Lung (tissue), 12 donors: ENCODE measurements around the gene VEZT. TPM values are rescaled to one million over a fixed set of nuclear protein-coding genes. Genes with fewer than 3 reads are reported as not detected.

Experiments used
- ATAC-seq: fragments of 200-7000 bp; cut with Tn5 transposase; one replicate; pipeline ENCODE4 v1.9.1; 2020; ENCODE audit warnings: moderate number of reproducible peaks; ENCODE audit not compliant: insufficient read depth, low FRiP score
- DNase-seq, 3 donors: peaks; one replicate each; pipeline ENCODE4 v3.0.0-alpha.2; 2013 to 2017
- H3K27ac ChIP-seq, 2 donors: one replicate each; pipeline ENCODE4 v1.5.1; 2013; ENCODE audit warnings: mild to moderate bottlenecking in 2 of 2, moderate library complexity in 2 of 2, control low read depth in 1 of 2, inconsistent platforms in 1 of 2, low read depth in 1 of 2, low read length in 1 of 2
- H3K27me3 ChIP-seq, 3 donors: one replicate each; pipeline ENCODE4 v1.5.1; 2013; ENCODE audit warnings: low read length in 2 of 3; ENCODE audit not compliant: control insufficient read depth in 3 of 3, insufficient read depth in 3 of 3
- H3K36me3 ChIP-seq, 4 donors: one replicate each; pipeline ENCODE4 v1.5.1; 2013; ENCODE audit warnings: low read length in 4 of 4, mild to moderate bottlenecking in 1 of 4, moderate library complexity in 1 of 4; ENCODE audit not compliant: control insufficient read depth in 4 of 4, insufficient read depth in 4 of 4
- H3K4me1 ChIP-seq, 5 donors: one replicate each; pipeline ENCODE4 v1.5.1; 2013; ENCODE audit warnings: low read length in 5 of 5, mild to moderate bottlenecking in 2 of 5, moderate library complexity in 1 of 5; ENCODE audit not compliant: control insufficient read depth in 5 of 5, insufficient read depth in 5 of 5
- H3K4me3 ChIP-seq: one replicate; pipeline ENCODE4 v1.5.1; 2013; ENCODE audit warnings: mild to moderate bottlenecking, control low read depth, moderate library complexity
- H3K9ac ChIP-seq, 2 donors: one replicate each; pipeline ENCODE4 v1.5.1; 2013; ENCODE audit warnings: low read length in 2 of 2, control low read depth in 1 of 2; ENCODE audit not compliant: insufficient read depth in 1 of 2
- H3K9me3 ChIP-seq, 4 donors: one replicate each; pipeline ENCODE4 v1.5.1; 2013; ENCODE audit warnings: low read length in 3 of 4, mild to moderate bottlenecking in 1 of 4, moderate library complexity in 1 of 4; ENCODE audit not compliant: control insufficient read depth in 4 of 4, insufficient read depth in 3 of 4
- WGBS, 2 donors: extraction: QIAGEN DNeasy Blood & Tissue Kit; methylation state at CpG; one replicate each; pipeline ENCODE4 v1.1.7; 2013; 5-methylcytosine and 5-hydroxymethylcytosine counted together
- polyA plus RNA-seq, 2 donors: library from polyadenylated mRNA; stranded (reverse); fragments of 200-250 nt; gene quantifications; one replicate each; pipeline ENCODE4 v1.2.1, GENCODE V29; 2013
- total RNA-seq, 2 donors: library from RNA; depleted of rRNA in 1 of 2; stranded (reverse); fragments of >200 nt in 1 of 2; gene quantifications; one replicate each; pipeline ENCODE4 v1.2.1, GENCODE V29; 2014 to 2021
- TF ChIP-seq, protein P1 (sequence below): IDR thresholded peaks from 2 replicates; pipeline ENCODE4 v1.5.1; 2012; ENCODE audit warnings: mild to moderate bottlenecking; ENCODE audit errors: control extremely low read depth, extremely low read depth
- donor health status: control.
- donor health status: control.
- donor health status: Bipolar disorder and iron deficiency.
- donor health status: healthy.
- donor health status: DM: yes; HTN: yes; CAD: no.

Gene VEZT
- total and polyA plus RNA-seq, 4 donors = 28.6 to 144 (median 47.3) TPM

DNA sequence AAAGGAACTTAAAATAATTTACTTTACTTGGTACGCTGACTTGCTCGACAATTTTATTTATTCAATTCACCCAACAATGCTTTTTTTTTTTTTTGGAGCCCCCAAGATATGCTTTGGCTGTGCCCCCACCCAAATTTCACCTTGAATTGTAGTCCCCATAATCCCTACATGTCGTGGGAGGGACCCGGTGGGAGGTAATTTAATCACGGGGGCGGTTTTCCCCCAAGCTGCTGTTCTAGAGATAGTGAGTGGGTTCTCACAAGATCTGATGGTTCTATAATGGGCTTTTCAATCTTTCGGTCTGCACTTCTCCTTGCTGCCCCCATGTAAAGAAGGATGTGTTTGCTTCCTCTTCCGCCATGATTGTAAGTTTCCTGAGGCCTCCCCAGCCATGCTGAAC is 10.7 kb upstream of the VEZT start:
- Histone ChIP-seq H3K4me1 (peaks cover 10 to 26% (median 21%) of the 10 kb centered on the region in 5 donors), H3K9ac (no peak overlapping the region), H3K9me3 (no peaks in the 10 kb centered on the region), H3K27me3 (no peaks in the 10 kb centered on the region), H3K36me3 (peaks cover 0 to 3% (median 1%) of the 10 kb centered on the region in 4 donors), H3K4me3 (no peak overlapping the region), H3K27ac (no peak overlapping the region)
- DNase-seq = no peak
- no peak for ATAC-seq
- WGBS, 2 donors = 94 to 97% methylated on average over 8 of the region's 8 CpGs
- TF ChIP-seq, protein P1, sequence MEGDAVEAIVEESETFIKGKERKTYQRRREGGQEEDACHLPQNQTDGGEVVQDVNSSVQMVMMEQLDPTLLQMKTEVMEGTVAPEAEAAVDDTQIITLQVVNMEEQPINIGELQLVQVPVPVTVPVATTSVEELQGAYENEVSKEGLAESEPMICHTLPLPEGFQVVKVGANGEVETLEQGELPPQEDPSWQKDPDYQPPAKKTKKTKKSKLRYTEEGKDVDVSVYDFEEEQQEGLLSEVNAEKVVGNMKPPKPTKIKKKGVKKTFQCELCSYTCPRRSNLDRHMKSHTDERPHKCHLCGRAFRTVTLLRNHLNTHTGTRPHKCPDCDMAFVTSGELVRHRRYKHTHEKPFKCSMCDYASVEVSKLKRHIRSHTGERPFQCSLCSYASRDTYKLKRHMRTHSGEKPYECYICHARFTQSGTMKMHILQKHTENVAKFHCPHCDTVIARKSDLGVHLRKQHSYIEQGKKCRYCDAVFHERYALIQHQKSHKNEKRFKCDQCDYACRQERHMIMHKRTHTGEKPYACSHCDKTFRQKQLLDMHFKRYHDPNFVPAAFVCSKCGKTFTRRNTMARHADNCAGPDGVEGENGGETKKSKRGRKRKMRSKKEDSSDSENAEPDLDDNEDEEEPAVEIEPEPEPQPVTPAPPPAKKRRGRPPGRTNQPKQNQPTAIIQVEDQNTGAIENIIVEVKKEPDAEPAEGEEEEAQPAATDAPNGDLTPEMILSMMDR = no peak

DNA sequence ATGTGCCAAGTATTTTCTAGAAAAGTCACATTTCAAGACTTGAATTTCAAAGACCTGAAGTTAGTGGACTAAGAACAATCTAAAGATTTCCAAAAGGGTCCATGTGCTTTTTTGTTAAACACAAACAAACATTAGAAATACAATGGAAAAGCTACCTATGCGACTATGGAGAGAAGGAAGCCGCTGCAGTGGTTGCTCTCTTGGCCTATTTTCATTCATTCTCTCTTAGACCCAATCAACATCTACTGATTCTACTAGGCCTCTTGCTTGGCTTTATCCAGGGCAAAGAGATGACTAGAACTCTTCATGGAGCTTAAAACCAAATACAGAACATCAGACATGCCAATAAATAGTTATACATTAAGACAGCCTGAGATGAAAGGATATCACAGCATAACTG is 10.2 kb upstream of the VEZT start:
- H3K27ac ChIP-seq = no peak overlapping the region
- no peak for DNase-seq
- 90 to 96% methylated on average over 2 of the region's 2 CpGs for WGBS, 2 donors

DNA sequence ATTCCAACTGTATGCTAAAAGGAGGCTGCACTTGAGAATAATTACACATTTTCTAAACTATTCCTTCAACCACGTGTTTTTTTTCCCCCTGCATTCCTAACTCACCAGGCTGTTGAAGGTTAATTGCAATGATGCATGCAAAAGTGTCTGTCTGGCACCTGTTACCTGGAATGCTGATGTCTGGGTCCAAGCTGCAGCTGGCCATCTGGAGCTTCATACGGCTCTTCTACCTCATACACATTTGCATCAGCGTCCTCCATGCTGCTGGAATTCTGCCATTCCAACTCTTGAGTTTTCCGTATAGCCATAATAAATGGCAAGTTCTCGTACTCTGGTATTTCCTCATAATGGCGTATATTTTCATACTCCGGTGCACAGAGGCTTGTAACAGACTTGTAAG is 8.9 kb upstream of the VEZT start:
- TF ChIP-seq, protein P1 = no peak
- Histone ChIP-seq H3K9me3 (no peaks in the 10 kb centered on the region), H3K36me3 (peaks cover 0 to 3% (median 1%) of the 10 kb centered on the region in 4 donors), H3K27me3 (no peaks in the 10 kb centered on the region), H3K27ac (no peak overlapping the region), H3K9ac (no peak overlapping the region), H3K4me1 (peaks cover 4 to 17% (median 14%) of the 10 kb centered on the region in 5 donors), H3K4me3 (no peak overlapping the region)
- WGBS, 2 donors = 88 to 93% methylated on average over 7 of the region's 7 CpGs
- DNase-seq = no peak
- ATAC-seq = no peak

More for the DNA sequence above, 10.2 kb upstream of the VEZT start:
- H3K4me1 ChIP-seq = peaks cover 10 to 26% (median 21%) of the 10 kb centered on the region in 5 donors
- H3K36me3 ChIP-seq = peaks cover 0 to 3% (median 1%) of the 10 kb centered on the region in 4 donors
- no peak overlapping the region for H3K9ac ChIP-seq
- TF ChIP-seq, protein P1 = no peak
- H3K27me3 ChIP-seq = no peaks in the 10 kb centered on the region
- no peak overlapping the region for H3K4me3 ChIP-seq
- ATAC-seq = no peak
- no peaks in the 10 kb centered on the region for H3K9me3 ChIP-seq

DNA sequence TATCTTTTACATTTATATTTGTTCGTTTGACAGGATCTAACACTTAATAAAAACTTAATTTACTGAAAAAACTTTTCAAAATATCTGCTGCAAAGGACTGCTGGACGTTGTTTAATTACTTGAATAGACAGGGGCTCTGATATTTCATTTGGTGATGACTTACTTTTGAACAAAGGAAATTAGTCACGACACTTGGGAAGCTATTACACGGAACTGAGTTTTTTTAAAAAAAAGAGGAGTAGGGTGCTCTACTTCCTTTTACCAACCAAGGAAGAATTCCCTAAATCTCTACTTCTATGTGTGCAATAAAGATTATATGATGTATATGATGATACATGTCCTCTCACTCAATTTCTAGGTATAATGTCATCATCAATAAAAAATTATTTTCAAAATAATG is 5.0 kb upstream of the VEZT start:
- H3K36me3 ChIP-seq = peaks cover 0 to 3% (median 1%) of the 10 kb centered on the region in 4 donors
- peaks cover 4 to 8% (median 6%) of the 10 kb centered on the region in 5 donors for H3K4me1 ChIP-seq
- H3K9me3 ChIP-seq = no peaks in the 10 kb centered on the region
- no peak overlapping the region for H3K4me3 ChIP-seq
- H3K27me3 ChIP-seq = no peaks in the 10 kb centered on the region
- TF ChIP-seq, protein P1 = no peak
- H3K9ac ChIP-seq = no peak overlapping the region
- ATAC-seq (no peak), DNase-seq (no peak)
- WGBS, 2 donors = 49 to 60% methylated on average over 4 of the region's 4 CpGs
- no peak overlapping the region for H3K27ac ChIP-seq
